ENCODE measurements around the gene SNED1.

SNED1 gene

DNA sequence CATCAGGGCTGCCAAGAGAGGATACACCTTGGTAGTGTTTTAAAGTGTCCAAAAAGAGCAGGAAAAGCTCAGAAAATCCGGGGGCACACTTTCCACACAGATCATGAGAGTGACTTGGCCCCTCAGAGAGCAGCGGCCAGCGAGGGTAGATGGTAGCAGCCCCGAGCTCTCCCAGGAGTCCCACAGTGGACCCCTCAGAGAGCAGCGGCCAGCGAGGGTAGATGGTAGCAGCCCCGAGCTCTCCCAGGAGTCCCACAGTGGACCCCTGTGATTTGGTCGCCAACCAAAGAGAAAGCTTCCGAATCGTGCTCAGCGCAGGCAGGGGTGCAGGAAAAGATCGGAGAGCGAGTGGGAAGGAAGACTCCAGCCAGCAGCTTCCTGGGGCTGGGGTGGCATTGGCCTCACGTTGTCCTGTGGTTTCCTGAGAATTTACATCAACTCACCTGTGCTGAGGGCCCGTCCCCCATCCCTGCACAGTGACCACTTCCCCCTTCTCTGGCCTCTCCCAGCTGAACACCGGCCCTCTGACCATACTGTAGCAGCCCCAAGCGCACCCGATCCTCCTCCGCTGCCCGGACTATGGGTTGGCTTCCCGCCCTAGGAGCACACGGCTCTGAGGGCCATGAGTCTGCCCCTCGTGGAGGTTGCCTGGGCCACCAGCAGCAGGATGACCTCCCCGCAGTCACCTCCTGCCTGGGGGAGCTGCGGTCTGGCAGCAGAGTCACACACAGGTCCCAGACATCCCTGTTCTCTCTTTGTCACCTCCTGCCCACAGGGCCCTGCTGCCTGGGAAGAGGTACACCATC lies 69.9 kb downstream of the SNED1 start:
- DNase-seq (ENCODE audit: low read depth), result no peak

DNA sequence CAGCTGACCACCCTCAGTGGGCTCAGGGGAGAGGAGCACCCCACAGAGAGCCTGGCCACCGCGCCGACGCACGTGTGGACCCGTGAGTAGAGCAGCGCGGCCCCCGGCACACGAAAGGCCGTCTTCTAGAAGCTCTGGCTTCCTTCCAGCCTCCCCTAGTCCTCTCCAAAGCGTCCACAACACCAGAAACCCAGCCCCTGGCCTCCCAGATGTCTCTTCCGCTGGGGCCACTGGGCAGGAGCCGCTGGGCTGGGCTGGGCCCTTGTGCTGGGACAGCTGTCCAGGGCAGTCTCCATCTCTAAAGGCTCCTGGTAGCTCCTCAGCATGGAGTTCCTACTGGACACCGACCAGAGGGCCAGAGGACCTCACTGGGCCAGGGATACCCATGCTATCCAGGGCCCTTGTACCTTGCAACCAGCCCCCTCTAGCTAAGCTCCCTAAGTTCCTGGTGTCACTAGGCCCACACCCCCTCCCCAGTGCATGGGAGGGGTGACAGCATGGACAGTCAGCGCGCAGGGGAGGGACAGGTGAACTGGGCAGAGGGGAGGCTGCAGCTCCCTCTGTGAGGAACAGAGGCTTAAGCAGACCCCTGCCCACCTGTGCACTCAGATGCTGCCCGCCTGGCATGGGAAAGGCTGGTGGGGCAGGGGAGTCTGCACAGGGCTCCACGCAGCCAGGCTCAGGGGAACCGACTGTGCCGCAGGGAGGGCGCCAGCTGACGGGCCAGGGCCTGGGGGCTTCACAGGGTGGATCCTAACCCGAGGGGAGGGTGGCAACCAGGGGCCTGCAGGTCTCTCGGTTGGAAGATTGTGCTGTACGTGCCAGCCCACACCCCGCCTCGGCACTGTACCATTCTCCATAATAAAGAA lies 70.8 kb downstream of the SNED1 start:
- no peak for DNase-seq (ENCODE audit: low read depth)

DNA sequence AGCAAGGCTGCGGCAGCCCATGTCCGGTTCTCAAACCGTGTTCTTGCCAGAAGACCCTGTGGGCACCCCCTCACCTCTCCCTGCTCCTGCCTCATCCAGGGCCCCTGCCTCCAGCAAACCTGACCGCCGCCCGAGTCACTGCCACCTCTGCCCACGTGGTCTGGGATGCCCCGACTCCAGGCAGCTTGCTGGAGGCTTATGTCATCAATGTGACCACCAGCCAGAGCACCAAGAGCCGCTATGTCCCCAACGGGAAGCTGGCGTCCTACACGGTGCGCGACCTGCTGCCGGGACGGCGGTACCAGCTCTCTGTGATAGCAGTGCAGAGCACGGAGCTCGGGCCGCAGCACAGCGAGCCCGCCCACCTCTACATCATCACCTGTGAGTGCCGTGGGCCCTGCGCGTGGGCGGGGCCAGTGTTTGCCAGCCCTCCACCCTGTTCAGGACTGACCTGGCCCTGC lies 71.4 kb downstream of the SNED1 start:
- no peak for DNase-seq (ENCODE audit: low read depth)

DNA sequence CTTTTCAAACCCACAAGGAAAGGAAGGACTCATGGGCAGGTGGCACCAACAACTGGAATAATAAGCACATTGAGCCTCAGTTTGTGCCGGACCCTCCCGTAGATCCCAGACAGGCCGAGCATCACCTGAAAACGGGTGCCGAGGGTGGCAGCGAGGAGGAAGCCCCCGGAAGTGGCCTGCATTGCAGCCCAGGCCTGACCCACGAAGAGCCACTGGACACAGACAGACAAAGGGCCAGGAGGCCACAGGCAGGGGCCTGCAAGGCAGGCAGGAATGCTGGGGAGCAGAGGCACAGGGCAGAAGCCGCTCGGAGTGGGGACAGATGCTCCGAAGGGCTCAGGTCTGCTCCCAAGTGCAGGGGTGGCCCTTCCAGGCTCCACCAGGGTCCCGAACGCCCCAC lies 71.9 kb downstream of the SNED1 start:
- no peak for DNase-seq (ENCODE audit: low read depth)

DNA sequence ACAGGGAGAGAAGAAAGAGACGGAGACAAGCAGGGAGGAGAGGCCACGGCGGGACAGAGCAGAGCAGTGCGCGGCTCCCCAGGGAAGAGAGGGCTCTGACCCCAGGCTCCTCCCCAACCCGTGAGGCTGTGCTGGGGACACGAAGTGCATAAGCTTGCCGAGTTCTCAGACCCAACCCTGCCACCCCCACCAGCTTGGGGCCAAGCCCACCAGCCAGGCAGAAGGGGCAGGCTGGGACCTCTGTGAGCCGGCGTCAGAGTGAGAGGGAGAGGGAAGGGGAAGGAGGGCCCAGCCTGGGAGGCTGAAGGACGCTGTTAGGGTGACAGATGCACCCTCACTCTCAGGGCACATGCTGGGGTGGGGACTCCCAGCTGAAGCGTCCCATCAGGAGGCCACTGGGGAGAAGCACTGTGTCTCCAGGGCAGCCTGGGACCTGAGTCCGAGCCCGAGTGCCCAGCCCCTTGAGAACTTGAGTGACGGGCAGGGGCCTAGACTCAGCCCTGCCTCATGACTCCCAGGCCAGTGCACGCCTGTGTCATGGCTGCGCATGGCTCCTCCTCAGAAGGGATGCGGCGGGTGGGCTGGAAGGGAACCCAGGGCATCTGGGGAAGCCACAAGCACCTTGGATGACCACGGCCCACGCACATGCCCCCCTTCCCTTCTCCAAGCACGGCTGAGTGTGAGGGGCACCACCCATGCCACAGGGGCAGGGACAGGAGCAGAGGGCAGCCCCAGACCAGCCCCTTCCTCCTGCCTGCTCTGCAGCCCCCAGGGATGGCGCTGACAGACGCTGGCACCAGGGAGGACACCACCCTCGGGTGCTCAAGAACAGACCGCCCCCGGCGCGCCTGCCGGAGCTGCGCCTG lies 72.6 kb downstream of the SNED1 start:
- no peak for DNase-seq (ENCODE audit: low read depth)

DNA sequence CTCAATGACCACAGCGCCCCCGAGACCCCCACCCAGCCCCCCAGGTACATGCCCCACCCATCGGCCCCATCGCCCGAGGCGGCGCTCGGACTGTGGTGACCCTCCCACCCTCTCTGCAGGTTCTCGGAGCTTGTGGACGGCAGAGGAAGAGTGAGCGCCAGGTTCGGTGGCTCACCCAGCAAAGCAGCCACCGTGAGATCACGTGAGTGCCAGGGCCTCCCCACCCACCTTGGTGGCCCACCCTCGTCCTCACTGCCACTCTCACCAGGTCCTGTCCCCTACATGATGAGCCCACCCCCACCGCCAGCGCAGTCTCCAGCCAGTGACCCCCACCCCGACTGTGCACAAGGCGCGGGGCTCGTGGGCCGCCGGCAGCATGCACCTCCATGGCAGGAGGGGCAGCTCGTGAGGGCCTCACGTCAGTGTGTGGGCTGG lies 73.3 kb downstream of the SNED1 start:
- DNase-seq (ENCODE audit: low read depth), result no peak

DNA sequence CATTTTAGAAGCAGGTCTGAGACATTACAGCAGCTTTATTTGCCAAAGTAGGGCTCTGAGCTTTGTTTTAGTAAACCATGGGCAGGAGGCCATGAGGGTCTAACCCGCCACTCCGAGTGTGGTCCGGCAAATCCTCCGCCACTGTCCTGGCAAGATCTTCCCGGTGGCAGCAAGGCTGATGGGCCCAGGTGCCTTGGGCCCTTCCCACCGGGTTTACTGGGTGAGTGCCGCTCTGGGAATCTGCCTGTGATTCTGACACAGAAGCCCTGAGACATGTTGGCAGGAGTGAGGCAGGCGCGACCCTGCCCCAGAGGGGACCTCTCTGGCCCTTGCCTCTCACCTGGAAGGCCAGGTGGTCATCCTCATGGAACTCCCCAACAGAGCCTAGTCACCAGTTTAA lies 73.7 kb downstream of the SNED1 start:
- DNase-seq (ENCODE audit: low read depth), result no peak

DNA sequence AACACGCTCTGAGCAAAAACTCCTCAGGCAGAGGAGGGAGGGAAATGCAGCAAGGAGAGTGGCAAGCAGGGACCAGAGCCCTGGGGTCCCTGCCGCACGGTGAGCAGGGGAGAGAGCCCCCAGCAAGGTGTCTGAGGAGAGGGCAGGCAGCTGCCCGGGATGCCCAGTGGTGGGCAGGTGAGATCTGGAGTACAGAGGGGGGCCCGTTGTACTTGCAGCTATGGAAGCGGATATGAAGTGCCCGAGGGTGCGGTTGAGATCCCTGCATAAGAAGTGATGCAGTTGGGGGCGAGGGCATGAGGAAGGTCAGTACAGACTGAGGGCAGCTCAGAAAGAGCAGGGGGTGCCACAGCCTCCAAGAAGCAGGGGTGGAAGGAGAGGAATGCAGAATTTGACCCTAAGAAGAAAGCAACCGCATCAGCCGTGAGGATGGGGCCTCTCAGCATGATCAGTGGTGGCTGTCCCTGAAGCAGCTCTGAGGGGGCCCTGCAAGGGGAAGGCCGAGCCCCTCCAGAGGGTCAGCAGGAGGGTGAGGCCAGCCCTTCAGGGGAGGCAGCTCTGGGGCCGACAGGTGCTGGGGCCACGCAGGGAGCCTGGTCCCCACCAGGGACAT lies 74.2 kb downstream of the SNED1 start:
- no peak for DNase-seq (ENCODE audit: low read depth)

DNA sequence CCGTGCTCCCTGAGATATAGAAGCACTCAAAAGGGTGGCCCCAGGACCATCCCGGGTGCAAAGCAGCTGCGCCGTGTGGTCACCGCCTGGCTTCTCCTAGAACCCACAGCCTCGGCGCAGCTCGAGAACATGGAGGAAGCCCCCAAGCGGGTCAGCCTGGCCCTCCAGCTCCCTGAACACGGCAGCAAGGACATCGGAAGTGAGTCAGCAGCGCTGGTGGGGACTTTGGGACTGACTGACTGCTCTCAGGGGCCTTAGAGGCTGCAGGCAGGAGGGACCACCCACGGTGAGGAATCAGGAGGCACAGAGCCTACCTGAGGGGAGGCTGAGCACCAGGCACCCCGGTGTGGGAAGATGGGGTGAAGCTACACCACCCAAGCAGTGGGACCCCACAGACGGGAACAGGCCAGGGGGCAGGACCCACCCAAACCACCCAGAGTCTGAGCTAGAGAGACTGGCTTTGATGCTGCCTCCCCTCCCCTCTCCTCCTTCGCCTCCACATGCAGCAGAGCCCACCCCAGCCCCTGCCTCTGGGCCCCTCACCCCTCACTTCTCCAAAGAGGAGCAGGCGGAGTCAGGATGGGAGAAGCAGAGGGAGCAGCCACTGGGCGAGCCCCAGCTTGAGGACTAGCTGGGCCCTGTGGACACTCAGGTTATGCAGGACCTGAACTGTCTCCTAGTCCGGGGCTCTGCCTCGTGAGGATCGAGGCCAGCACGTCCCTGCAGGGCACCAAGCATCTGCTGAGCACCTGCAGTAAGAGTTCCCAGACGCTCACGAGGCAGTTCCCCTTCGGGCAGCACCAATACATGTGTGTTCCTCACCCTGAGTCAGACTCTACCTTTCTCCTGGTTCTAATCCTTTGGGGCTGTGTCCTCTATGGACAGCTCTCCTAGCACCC lies 75.0 kb downstream of the SNED1 start:
- no peak for DNase-seq (ENCODE audit: low read depth)

DNA sequence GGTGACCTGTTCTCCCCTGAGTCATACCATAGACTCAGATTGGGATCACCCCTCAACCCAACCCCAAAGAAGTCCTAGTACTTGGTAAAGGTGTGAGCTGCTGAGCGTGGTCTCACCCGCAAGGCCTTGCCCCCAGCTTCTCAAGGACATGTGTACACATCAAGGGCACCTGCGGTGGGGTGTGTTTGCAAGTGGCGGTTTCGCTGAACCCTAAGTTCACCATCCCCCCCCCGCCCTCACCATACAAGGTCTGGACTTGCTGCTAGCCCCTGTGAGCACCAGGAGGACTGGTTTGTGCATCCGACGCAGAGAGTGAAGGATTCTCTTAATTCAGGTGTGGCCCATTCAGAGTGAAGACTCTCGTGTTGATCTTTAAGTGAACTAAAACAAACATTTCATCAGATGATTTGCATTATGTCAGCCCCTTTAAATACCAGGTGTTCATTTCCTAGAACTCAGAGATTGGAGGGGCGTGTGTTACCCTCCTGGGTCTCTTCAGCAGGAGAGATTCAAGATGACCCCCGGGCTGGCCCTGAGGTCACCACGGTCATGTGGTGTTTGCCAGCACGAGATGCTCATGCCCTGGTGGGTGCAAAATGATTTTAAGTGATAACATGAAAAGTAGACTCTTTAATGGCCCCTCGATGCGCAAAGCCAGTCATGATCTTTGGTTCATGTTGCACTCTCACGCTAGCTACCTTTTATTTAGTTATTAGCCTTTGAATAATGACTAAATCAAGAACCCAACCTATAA lies 75.8 kb downstream of the SNED1 start:
- DNase-seq (ENCODE audit: low read depth), result no peak

DNA sequence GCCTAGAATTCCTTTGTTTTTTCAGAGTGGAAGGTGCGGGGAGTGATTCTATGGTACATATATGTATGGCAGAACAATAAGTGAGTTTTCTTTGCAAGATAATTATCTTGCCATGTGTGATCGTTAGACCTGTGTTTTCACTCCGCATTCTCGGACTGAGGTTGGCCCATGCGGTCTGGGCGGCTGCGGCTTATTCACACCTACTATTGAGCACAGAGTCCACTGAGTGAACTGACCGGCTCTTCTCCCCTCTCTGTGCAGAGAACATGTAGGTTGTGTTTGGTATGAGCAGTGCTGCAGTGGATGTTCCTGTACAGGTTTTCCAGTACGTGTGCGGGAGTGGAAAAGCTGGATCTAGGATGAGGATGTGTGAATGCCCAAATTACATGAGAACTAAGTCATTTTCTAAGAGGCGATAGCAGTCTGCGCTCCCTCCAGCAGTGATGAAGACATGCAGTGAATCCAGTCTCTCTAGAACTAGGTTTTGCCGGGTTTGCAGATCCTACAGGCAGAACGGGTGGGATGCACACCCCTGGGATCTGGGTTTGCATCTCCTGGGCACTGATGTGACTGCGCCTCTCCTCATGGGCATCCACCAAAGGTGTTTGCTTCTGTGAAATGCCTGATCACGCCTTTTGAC lies 76.6 kb downstream of the SNED1 start:
- no peak for DNase-seq (ENCODE audit: low read depth)

DNA sequence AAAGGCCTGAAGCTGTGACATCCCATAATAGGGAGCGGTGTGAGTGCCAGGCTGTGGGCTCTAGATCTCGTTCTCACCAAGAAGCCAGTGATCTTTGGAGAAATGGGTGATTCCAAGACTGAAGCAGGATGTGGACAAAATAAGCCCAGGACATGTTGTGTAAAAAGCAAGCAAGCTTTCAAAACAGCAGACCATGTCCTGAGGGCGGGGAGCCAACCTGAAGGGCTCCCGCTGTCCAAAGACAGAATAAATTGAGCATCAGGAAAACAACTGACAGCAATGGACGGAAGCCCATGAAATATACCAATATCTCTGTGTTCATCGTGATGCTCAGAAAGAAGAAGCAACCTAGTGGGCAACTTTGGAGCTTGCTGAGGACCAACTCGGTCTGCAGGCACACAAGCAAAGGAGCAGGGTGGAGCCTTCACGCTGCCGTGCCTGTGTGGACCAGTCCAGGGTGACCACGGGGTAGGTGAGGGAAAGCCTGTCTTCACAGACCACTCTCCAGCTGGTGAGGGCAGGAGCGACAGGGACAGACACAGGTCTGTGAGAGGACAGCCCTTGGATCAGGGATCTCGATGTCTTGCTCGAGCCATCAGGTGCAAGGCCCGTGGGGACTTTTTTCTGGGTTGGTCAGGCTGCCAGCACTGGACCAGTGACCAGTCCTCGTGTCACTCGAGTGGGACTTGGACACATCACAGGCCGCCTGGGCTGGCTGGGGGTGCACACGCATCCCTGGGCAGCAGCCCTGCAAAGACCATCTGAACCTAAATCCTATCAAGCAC lies 82.2 kb downstream of the SNED1 start:
- DNase-seq (ENCODE audit: low read depth), result no peak

DNA sequence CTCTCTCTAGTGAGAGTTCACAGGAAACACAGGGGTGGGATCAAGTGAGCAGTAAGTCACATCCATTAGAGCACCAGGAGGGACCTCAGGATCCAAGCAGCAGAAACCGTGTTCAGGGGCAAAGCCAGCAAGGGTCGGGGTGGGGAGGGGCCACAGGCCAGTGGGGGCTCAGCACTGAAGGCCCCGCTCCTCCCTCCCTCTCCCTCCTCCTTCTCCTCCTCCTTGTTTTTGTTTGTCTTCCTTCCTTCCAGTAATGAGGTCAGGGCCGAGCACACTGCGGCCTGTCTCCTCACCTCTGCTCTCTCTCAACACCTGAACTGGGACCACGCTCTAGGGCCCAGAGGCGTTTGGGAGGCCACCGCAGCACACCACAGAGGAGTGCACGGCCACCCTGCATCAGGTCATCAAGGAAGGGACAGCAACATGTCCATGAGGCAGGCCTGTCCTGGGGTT lies 82.8 kb downstream of the SNED1 start:
- no peak for DNase-seq (ENCODE audit: low read depth)

DNA sequence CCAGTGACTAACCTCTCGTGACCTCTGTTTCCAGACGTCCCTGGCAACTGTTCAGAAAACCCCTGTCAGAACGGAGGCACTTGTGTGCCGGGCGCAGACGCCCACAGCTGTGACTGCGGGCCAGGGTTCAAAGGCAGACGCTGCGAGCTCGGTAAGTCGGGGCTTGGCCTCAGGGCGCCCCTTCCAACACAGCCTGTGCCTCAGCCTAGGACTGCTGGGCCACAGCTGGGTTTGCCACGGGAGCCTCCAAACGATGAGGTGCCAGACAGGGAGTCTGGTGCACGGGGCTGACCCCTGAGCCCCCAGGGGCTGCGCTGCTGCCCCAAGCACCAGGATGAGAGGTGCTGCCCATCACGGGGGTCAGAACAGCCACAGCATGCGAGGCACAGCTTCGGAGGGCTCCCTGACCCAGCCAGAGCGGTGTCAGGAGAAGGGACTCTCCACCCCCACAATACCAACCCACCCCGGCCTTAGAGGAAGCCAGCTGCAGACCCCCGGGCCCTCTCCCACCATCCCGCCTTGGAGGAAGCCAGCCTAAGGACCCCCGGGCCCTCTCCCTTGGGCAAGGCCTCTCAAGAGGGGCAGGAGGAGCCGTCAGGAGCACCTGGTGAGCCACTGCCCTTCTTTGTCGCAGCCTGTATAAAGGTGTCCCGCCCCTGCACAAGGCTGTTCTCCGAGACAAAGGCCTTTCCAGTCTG lies 83.4 kb downstream of the SNED1 start:
- DNase-seq (ENCODE audit: low read depth), result no peak

DNA sequence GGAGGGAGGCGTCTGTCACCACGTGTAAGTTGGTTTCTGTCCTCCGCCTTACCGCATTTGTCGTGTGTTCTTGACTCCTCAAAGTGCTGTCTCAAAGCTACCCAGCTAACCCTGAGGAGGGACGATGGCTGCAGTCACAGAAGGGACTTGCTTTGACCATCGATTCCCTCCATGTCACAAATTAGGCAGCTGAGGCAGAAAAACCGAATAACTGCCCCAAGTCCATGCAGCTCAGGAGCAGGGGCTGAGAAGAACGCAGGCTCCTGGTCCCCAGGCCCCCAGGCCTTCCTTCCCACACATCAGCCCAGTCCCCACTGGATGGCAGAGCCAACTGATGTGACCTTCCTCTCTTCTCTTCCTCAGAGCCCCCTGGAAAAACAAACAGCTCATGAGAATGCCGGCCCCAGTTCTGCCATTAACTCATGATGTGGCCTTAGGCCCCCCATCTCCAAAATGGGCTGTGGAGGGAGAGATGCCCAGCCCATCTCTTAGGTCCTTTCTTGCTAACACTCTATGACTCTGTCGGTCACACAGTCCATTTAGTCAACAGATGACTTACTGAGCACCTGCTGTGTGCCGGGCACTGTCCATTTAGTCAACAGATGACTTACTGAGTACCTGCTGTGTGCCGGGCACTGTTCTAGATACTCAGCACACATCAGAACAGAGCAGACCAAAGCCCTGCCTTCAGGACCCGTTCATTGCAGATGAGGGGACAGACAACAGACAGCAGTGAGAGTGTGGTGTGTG lies 84.1 kb downstream of the SNED1 start:
- DNase-seq (ENCODE audit: low read depth), result no peak

DNA sequence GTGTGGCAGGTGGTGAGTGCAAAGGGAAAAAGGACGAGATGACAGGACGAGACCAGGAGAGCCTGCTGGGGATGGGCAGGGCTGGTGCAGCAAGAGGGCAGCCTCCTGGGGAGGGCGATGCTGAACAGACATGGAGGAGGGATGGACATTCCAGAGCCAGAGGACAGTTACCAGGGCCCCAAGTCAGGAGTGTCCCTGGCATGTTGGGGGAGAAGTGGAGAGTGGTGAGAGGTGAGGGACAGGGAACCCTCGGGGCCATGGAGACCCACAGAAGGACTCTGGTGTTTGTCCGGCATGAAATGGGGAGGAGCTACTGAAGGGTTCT lies 84.6 kb downstream of the SNED1 start:
- DNase-seq (ENCODE audit: low read depth), result no peak

DNA sequence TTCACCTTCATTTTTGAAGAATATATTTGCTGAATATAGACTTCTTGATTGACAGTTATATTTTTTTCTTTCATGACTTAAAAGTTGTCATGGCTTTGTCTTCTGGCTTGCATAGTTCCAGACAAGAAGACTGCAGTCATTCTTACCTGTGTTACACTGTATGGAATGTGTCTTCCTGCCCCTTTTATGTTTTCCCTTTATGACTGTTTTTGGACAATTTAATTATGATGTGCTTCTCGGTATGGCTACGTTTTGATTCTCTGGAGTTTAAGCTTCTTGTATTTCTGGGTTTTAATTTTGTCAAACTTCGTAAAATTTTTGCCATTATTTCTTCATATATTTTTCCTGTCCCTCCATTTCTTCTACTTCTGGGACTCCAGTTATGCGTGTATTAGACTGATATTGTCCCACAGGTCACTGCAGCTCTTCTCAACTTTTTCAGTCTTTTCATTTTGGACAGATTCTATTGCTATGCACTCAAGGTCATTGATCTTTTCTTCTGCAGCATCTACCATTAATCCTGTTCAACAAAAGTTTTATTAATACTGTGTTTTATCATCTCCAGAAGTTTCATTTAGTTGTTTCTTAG lies 86.5 kb downstream of the SNED1 start:
- DNase-seq (ENCODE audit: low read depth), result no peak

Data from stimulated activated CD8-positive, alpha-beta memory T cell treated with anti-CD3 and anti-CD28 coated beads, Interleukin-15, amount 100 ng/mL, for 24 hours (primary cell).